Stimulated activated CD8-positive, alpha-beta memory T cell treated with anti-CD3 and anti-CD28 coated beads, Interleukin-12 subunit alpha, Interleukin-12 subunit beta, amount 100 ng/mL, for 24 hours (primary cell): ENCODE data around the gene TP53BP1.
A peak's percentile ranks its signal among the peaks of the same experiment; 100 is the strongest.

Experiments used
- DNase-seq: peaks from one replicate; pipeline ENCODE4 v3.0.0-alpha.2; 2020; ENCODE audit errors: extremely low read depth

The TP53BP1 gene

DNA sequence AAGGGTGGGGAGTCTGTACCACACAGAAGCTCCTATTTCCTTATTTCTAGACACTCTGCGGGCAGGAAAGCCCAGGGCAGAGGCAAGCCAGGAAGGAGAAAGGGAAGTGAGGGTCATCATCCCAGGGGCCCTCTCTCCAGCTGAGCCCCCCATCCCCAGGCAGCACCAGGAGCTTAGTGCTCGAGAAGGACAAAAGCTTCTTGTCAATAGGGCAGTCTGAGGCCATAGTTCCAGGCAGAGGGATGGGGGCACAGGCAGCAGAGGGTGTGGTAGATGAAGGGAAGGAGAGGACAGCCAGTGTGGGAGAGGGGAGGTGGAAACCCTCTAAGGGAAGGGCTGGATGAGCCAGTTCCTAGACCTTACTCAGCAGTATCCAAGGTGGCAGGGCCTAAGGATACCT lies 27.2 kb upstream of the TP53BP1 start:
- no peak for DNase-seq

GRCh38 chr15:43519196-43519595 lies 26.2 kb upstream of the TP53BP1 start:
- no peak for DNase-seq

DNA sequence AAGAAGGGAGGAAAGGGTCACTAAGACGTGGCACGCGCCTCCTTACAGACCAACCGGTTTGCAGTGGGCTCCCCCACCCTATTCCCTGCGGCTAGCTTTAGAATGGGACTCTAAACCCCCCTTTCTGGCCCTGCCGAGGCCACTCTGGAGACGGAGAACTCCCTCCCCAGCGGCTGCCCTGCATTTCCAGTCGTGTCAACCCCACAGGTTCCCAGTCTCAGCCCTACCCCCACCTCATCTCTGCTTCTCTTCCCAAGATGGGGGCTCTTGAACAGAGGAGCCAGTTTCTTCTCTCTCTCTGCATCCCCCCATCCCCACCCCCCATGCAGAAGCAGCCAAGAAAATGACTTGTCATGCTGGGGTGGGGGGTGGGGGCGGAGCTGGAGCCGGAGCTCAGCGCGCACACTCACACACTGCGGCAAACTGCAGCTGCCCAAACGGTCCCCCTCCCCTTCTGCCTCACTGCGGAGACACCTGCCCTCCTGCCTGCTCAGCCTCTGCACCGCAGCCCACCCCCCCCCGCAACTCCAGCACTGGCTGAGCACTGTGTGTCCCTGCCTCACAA lies 25.3 kb upstream of the TP53BP1 start:
- no peak for DNase-seq

DNA sequence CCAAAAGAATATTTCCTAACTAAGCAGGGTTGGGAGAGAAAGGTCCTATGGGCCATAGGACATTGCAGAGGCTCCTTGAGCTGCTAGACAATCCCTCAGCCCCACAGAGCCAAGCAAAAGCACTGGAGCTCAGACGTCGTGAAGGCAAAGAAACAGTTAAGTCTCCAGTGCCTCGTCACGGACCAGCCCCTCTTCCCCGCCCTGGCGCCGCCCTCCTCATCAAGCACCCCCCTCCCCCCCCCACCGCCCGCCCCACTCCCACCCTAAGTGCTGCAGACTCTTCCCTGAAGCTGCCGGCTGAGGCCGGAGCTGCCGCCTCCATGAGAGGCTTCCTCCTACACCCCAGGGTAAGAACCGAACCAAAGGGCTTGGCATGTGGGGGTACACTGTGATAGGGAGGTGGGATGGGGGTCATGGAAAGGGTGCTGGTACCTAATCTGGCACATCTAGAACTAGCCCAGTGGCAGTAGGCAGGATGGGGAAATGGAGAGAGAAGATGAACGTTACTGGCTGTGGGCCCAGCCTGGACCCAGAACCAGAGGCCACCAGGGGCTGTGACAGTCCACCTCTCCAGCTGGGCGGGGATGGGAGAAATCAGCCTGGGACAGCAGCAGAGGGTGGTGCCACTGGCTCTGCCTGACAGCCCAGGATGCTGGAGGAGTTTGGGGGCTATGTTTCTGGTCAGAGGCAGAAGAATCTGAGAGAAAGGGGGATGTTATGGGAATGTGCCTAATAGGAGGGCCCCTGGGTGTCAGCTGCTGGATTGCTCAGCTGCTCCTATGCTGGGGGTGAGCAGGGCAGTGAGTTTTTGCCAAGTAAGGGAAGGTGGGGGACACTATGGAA lies 24.6 kb upstream of the TP53BP1 start, which contains the start of gene MAP1A:
TSS of gene MAP1A (plus strand) at position 255 of the 843 bp plus-strand sequence. CDS start 3,866 bp downstream, outside the sequence.
- DNase-seq: no peak

DNA sequence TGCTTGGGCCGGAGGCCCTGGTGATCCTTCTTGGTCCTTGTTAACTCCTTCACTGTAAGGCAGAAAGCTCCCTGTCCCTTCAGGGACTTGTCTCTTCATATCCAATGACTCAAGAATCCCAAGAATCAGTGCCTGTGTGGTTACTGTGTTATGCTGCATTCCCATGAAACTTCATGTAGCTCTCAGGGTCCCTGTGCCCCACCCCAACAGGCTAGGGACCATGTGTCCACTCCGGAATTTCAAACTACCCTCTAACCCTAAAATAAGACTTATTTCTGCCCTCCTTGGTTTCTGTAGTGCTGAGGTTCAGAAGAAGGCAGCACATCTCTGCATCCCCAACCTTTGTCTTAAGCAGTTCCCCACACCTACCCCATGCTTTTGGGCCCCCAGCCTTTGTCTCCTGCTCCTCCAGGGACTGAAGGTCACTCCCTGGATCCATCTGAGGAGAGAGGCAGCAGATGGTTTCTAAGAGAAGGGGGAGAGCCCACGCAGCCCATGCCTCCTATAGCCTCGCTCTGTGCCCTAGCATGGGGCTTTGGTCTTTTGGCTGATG lies 23.9 kb upstream of the TP53BP1 start:
- DNase-seq: no peak

GRCh38 chr15:43516185-43516584 lies 23.2 kb upstream of the TP53BP1 start:
- no peak for DNase-seq

DNA sequence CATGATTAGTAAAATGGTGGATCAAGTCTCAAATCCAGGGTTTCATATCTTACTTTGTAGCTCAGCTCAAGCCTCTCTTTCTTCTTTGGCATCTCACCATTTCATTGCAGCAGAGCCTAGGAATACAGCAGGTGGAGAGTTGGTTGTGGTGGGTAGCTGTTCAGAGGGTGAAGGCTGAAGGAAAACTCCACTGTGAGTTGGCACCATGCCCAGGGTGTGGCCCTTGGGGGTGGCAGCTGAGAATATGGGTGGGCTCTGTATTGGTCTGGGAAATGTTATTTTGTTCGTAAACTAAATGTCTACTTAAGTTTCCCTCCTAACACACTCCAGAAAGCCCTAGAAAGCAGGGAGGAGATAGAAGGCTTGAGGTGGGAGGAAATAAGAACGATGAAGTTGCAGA lies 22.8 kb upstream of the TP53BP1 start:
- DNase-seq: no peak

DNA sequence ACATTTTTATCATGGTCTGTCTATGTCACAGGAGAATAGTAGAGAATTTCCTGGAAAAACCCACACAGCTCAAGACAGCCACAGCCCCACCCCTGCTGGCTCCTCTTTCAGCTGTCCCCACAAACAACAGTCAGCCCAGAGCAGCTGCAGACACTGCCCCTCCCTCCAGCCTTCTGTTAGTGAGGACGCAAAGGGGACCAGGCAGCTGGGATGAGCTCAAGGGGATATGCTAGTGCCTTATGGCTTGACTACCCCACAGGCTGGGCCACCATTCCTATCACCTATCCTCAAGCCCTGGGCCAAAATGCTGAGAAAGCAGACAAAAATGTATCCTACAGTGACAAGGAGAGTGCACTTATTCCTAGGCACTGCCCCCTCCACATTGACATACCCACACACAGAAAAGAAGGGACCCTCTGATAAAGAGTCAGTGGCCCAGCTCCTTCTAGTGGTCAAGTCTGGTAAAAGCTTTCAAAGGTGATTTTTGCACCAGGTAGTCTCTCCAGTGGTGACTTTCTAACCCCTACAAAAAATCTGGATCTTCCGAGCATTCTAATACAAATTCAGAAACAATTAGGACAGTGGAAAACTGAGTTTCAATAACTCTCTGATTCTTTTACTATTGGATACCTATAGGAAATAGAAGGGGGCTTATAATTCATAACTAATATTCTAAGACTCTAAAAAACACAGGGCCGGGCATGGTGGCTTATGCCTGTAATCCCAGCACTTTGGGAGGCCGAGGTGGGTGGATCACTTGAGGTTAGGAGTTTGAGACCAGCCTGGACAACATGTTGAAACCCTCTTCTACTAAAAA lies 21.5 kb upstream of the TP53BP1 start:
- no peak for DNase-seq

DNA sequence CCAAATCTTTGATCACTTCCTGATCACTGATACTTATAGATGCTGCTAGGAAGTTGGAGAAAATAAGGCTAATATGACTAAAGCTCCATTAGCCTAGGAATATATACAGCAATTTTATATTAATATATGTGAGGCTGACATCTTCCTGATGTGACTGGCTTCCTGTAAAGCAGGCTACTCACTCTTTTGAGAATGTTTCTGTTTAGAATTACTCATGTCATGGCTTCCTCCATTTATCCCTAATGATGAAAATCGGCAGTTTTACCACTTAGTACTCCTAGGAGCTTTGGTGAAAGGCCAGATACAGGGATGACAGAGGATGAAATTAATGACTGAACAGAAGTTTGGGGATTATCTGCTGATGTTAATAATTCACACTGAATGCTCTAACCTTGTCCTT lies 20.6 kb upstream of the TP53BP1 start:
- no peak for DNase-seq

DNA sequence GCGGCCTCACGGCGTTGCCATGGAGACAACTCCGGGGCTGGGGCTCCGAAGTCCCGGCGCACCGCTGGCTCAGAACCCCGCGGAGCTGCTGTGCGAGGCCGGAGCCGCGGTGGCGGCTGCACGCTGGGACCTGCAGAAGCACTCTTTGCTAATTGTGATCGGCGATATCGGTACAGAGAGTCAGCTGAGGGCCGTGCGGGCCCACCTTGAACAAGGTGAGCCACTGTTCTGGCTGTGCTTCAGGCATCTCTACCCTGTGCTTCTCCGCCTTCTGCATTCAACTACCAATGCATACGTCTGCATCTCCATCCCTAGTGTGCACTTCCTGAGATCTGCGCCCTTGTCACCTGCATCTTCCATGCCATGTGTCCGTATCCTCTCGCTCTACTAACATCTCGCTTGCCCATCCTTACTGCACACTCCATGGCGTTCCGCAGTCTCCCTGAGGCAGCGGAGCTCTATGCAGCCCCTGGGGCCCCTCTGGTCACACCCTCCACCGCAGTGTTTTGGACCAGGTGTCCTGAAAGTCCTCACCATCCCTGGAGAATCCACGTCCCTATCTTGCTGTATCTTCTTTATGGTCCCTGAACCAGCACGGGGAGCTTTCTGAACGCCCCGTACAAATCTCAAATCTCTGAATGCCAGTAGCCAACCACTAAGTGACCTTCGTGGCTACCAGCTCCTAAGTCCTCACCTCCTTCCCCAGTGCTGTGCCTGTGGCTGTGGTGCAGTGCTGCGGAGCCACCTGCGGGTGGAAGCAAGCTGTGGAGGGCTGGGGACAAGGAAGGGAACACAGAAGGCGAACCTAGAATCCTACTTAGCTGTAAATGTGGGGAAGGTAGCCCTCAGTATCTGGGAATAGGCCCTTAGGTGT lies 18.3 kb upstream of the TP53BP1 start:
- no peak for DNase-seq

DNA sequence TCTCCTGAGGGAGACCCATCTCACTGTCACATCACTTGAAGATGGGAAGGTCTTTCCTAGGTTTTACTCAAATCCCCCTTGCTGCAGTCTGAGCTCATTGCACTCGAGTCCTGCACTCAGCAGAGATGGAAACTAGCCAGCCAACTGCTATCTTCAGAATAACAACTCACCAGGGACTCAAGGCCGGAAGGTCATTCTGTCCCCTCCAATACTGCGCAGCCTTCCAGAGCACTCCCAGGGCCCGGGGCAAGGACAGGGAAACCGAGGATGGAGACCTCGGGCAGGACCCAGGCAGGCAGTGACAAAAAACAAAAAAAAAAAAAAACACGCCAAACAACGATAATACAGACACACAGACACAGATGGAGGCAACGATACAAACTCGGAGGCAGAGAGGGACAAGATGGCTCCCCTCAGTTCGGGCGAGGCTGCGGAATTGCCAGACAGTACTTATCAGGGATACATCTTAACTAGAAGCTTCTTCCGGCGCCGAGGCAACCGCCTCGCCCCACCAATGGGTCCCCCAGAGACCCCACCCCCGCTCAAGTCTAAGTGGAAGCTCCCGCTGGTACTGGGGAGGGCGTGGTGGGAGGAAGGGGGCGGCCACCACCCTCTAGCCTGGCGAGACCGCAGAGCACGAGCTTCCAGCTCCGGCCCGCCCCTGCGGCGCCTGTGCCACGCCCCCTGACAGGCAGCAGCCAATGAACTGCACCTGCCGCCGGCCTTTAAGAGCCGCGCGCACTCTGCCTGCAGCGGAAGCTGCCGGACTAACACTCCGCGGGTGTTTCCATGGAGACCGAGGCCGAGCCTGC lies 17.4 kb upstream of the TP53BP1 start:
- DNase-seq: peak; percentile 90

DNA sequence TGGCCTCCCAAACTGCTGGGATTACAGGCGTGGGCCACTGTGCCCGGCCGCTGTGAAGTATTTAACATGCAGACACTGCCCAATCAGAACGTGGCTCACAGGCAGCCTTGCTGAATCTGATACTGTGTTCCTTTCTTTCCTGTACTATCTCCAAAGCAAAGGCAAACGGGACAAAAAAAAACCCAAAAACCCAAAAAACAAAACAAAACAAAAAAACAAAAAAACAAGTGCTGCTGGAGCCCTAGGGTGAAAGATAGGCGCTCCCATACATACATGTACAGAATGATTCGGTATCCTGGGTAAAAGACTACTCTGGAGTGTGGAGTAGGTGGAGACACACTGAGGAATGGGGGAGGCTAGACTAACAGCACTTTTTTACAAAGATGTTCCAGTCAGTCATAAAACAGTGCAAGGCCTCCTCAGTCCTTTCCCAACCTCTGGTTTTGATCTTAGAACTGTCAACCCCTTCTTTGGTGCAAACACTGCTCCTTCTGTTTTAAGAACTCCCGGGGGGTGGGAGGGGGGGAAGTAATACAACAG lies 16.8 kb upstream of the TP53BP1 start:
- no peak for DNase-seq

GRCh38 chr15:43508991-43509659 lies 16.2 kb upstream of the TP53BP1 start:
- DNase-seq: no peak

DNA sequence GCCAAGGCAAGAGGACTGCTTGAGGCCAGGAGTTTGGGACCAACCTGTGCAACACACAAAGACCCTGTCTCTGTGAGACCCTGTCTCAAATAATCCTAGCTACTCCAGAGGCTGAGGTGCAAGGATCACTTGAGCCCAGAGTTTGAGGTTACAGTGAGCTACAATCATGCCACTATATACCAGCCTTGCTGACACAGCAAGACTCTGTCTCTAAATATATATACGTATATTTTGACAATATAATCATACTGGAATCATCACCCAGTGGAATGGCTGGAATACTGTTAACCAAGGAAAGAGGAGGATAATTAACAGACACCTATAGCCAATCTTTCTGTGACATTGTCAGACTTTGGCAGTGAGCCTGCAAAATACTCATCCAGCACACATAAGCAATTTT lies 15.5 kb upstream of the TP53BP1 start:
- DNase-seq: no peak

DNA sequence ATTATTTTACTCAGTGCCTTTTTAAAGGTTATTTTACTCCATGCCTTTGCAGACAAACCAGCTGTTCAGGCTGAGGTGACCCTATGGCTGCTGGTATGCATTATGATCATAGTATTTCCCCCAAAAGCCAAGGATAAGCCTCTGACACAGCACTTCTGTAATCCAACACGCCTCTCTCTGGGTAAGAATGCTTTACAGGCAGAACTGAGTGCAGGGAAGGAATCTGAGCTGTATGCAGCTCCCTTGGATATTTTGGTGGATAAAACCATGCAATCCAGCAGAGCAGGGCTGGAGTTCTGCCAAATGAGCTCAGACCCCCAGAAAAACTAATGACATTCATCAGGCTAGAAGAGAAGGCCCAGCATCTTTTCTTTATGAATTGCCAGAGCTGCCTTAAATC lies 12.8 kb upstream of the TP53BP1 start:
- DNase-seq: no peak

GRCh38 chr15:43499635-43500034 lies 6.7 kb upstream of the TP53BP1 start:
- no peak for DNase-seq

- DNase-seq: no peak
Measured at GRCh38 chr15:43498990-43499389, 6.0 kb upstream of the TP53BP1 start.

GRCh38 chr15:43493703-43494472 lies 932 bp upstream of the TP53BP1 start:
- no peak for DNase-seq

DNA sequence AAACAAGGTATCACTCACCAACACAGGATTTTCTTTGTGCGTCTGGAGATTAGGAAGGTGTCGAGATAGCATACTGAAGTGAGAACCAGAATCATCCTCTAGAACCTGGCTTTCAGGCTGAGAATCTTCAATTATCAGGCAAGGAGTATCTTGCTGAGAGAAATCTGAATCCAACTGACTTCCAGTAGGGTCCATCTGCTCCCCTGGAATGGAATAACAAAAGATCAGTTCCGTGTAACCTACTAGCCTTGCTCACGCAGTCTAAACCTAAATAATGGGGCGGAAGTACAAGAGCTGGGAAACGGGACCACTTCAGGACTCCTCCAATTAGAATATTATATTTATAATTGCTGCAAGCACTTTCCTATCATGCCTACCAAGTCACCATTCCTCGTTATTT lies 690 bp downstream of the TP53BP1 start:
- DNase-seq: no peak
